G401 (cell line): ENCODE measurements around the gene COL27A1. TPM values are rescaled to one million over a fixed set of nuclear protein-coding genes. Genes with fewer than 3 reads are reported as not detected.
A peak's percentile ranks its signal among the peaks of the same experiment; 100 is the strongest.

Experiments
- DNase-seq: peaks from one replicate; pipeline ENCODE4 v3.0.0-alpha.2; 2015; ENCODE audit warnings: low spot score
- in situ Hi-C: cut with HindIII; loops from 2 replicates; pipeline ENCODE4 v1.10.0; 2016; ENCODE audit warnings: low sequenced_read_pairs, mixed read lengths
- total RNA-seq: library from RNA; depleted of rRNA; stranded (reverse); fragments of >200 nt; shearing (Covaris generic); gene quantifications from 2 replicates; pipeline ENCODE4 v1.2.3, GENCODE V29; 2014

Gene COL27A1
- total RNA-seq, 1 experiment from 2014 or later: 2.8 TPM

GRCh38 chr9:114198249-114199040 is 43.1 kb downstream of the COL27A1 start:
- DNase-seq: peak; percentile 87
- in situ Hi-C loops: no loop called here

GRCh38 chr9:114200721-114201300 is 45.5 kb downstream of the COL27A1 start:
- no peak for DNase-seq

GRCh38 chr9:114202396-114202795 is 47.1 kb downstream of the COL27A1 start:
- in situ Hi-C loops: loop anchor here (5.0 kb wide), 1 partner anchor 95 kb away; no protein-coding TSS in a partner anchor
- no peak for DNase-seq

More at GRCh38 chr9:114200721-114201300, 45.5 kb downstream of the COL27A1 start:
- in situ Hi-C loops: loop anchor here (5.0 kb wide), 1 partner anchor 94 kb away; no protein-coding TSS in a partner anchor

- in situ Hi-C loops: loop anchor here (5.0 kb wide), 1 partner anchor 96 kb away; no protein-coding TSS in a partner anchor
- no peak for DNase-seq
Observed at GRCh38 chr9:114202849-114203248, 47.5 kb downstream of the COL27A1 start.

GRCh38 chr9:114203410-114204140 is 48.2 kb downstream of the COL27A1 start:
- DNase-seq: no peak
- in situ Hi-C loops: loop anchor here (5.0 kb wide), 1 partner anchor 96 kb away; no protein-coding TSS in a partner anchor

GRCh38 chr9:114204265-114204664 is 48.9 kb downstream of the COL27A1 start:
- DNase-seq: no peak
- in situ Hi-C loops: loop anchor here (5.0 kb wide), 1 partner anchor 97 kb away; no protein-coding TSS in a partner anchor

- in situ Hi-C loops: no loop called here
Observed at GRCh38 chr9:114205171-114206015, 50.1 kb downstream of the COL27A1 start.

GRCh38 chr9:114206221-114206789 is 51.0 kb downstream of the COL27A1 start:
- in situ Hi-C loops: no loop called here
- no peak for DNase-seq

More at GRCh38 chr9:114205171-114206015, 50.1 kb downstream of the COL27A1 start:
- DNase-seq: peak; percentile 36

- in situ Hi-C loops: no loop called here
- DNase-seq: peak; percentile 76
Observed at GRCh38 chr9:114207034-114207810, 51.9 kb downstream of the COL27A1 start.

- in situ Hi-C loops: no loop called here
- no peak for DNase-seq
Observed at GRCh38 chr9:114207845-114208244, 52.5 kb downstream of the COL27A1 start.

GRCh38 chr9:114209151-114209550 is 53.8 kb downstream of the COL27A1 start:
- in situ Hi-C loops: no loop called here

GRCh38 chr9:114210136-114210535 is 54.8 kb downstream of the COL27A1 start:
- no peak for DNase-seq
- in situ Hi-C loops: no loop called here

More at GRCh38 chr9:114209151-114209550, 53.8 kb downstream of the COL27A1 start:
- DNase-seq: no peak

GRCh38 chr9:114210691-114211276 is 55.4 kb downstream of the COL27A1 start:
- in situ Hi-C loops: no loop called here
- no peak for DNase-seq

- no peak for DNase-seq
- in situ Hi-C loops: no loop called here
Observed at GRCh38 chr9:114212826-114213225, 57.5 kb downstream of the COL27A1 start.

- no peak for DNase-seq
- in situ Hi-C loops: no loop called here
Observed at GRCh38 chr9:114213566-114213965, 58.2 kb downstream of the COL27A1 start.

GRCh38 chr9:114214181-114214580 is 58.8 kb downstream of the COL27A1 start:
- DNase-seq: peak; percentile 68
- in situ Hi-C loops: no loop called here

- no peak for DNase-seq
- in situ Hi-C loops: no loop called here
Observed at GRCh38 chr9:114214686-114215414, 59.5 kb downstream of the COL27A1 start.
